NCI-H510A treated with DMSO at 0.1 percent for 48 hours (cell line): ENCODE data around the gene F8A3.
"Not testable (repeated sequence)": the region's sequence is repeated elsewhere in the genome, so short reads cannot be mapped to it uniquely, and the experiment has no call there.

ENCODE experiments used
- DNase-seq: peaks from one replicate; lab custom pipeline; 2025; lab: John Stamatoyannopoulos, UW

F8A3 gene

DNA sequence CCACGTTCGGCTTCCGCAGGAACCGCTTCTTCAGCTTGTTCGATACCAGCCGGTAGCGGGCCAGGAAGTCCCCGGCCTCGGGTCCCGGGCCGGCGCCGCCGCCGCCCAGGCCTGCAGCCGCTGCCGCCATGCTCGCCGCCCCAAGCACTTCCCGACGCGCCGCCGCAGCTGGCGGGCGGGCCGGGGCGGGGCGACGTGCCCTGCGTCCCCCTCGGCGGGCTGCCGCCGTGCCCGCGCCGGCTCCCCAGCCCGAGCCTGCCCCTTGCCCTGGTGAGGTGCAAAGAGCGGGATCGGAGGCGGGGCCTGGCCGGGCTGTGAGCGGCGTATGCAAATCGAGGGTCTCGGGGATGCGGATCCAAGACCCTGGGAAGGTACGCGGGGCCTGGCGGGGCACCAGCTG, at the start of gene F8A3:
F8A3 (minus strand) TSS at position 150 of the 400 bp plus-strand sequence; CDS start at position 130, 20 bp downstream.
- DNase-seq: not testable (repeated sequence)

DNA sequence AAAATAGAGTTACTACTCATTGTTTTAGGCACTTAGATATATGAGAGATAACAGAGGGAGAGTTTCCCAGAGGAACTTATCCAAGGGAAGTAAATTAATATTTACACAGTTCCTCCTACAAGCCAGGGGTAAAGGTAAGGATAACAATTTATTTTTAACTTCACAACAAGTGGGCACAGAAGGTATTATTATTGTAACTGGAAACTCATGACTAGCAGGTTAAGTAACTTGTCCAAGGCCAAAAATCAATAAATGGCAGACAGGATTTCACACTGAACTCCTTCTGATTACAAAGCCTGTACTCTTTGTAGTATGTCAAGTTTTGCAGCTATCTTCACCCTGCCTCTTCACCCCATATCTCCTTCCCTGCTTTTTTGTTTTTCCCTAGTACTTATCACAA, 46.9 kb upstream of the F8A3 start:
- no peak for DNase-seq

DNA sequence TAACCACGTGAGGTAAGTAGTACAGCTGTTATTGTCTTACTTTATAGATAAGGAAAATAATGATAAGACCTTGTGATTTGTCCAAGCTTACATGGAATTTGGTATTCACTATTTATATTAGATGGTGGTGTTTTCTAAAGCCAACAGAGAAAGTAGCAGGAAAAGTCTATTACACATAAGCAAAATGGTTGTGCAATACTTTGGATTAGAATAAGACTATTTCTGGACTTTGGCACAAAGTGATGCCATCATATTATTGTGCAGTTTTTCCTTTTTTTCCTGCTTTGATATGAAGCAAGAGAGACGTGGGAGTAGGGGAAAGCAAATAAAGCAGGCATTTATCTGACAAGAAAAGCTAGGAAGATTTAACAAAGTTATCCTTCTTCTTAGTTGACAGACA, 36.7 kb upstream of the F8A3 start:
- not testable (repeated sequence) for DNase-seq

- not testable (repeated sequence) for DNase-seq
Observed at GRCh38 chrX:155491421-155491820, 33.0 kb upstream of the F8A3 start.

DNA sequence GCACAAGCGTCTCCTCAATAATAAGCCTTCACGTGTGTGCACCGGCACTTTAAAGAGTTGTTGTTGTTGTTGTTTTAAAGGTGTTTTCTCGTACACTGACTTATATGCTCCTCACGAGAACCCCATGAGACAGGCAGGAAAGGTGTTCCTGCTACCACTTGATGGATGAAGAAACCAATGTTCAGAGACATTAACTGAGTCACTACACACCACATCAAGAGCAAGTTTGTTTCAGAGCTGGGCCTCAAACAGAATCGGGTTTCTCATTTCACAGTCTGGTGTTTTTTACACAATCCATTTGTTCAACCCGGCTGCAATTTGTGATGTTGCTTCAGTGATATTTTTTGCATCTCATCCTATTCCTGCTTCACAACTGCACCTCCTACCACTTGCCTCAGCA, 18.7 kb upstream of the F8A3 start:
- DNase-seq: not testable (repeated sequence)

GRCh38 chrX:155466269-155466938, 8.0 kb upstream of the F8A3 start:
- not testable (repeated sequence) for DNase-seq

- DNase-seq: not testable (repeated sequence)
Observed at GRCh38 chrX:155460501-155460900, 2.1 kb upstream of the F8A3 start.

GRCh38 chrX:155457761-155458447, 516 bp downstream of the F8A3 start:
- not testable (repeated sequence) for DNase-seq

GRCh38 chrX:155441097-155441496, 17.3 kb downstream of the F8A3 start:
- no peak for DNase-seq

DNA sequence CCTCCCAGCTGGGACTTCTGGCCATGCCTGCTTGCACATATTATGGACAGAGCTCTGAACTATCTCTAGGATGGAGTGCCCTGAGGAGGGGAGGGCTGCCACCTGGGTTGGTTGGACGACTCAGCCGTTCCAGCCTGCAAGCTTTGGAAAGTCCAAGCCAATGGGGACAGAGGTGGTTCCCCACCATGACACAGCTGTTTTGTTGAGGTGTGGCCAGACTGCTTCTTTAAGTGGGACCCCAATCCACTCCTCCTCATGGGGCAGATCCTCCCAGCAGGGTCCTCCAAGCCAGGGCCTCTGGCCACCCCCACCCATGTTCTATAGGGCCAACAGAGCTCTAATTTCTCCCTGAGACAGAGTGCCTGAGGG, 22.7 kb downstream of the F8A3 start:
- DNase-seq: no peak

DNA sequence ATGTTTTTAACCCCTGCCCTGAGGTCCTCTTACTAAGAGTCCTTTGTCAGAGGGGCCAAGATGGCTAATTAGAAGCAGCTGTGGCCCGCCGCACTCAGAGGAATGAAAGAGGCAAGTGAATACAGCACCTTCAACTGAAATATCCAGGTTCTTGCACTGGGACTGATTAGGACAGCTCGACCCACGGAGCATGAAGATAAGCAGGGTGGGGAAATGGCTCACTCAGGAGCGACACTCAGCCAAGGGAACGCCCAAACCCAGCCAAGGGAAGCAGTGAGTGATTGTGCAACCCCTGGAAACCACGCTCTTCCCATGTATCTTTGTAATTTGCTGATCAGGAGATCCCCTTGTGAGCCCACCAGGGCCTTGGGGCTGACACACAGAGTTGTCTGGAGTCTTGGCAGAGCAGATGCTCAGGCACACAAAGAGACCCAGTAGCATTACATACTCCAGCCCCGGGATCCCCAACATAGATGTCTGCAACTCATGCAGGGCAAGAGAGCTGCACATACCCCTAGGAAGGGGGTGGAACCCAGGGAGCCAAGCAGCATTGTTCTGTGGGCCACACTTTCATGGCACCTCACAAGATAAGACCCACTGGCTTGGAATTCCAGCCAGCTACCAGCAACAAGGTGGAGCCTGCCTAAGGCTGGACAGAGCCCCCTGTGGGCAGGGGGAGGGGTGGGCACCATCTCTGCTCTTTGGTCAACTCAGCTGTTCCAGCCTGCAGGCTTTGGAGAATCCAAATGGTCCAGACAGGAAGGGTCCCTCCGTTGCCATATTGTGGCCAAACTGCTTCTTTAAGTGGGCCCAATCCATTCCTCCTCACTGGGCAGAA, 23.3 kb downstream of the F8A3 start:
- no peak for DNase-seq

DNA sequence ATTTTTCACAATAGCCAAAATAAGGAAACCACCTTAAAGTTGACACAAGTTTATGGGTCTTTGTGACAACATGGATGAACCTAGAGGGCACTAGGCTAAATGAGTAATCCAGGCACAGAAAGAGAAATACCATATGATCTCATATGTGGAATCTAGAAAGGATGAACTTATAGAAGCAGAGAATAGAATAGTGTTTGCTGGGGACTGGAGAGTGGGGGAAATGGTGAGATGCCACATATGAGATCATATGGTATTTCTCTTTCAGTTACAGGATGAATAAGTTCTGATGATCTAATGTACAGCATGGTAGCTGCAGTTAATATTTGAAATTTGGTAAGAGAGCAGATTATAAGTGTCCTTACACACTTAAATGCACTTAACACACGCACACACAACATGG, 40.7 kb downstream of the F8A3 start:
- DNase-seq: no peak
